ENCODE measurements around the gene LTB4R2.

LTB4R2 gene, protein sequence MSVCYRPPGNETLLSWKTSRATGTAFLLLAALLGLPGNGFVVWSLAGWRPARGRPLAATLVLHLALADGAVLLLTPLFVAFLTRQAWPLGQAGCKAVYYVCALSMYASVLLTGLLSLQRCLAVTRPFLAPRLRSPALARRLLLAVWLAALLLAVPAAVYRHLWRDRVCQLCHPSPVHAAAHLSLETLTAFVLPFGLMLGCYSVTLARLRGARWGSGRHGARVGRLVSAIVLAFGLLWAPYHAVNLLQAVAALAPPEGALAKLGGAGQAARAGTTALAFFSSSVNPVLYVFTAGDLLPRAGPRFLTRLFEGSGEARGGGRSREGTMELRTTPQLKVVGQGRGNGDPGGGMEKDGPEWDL

DNA sequence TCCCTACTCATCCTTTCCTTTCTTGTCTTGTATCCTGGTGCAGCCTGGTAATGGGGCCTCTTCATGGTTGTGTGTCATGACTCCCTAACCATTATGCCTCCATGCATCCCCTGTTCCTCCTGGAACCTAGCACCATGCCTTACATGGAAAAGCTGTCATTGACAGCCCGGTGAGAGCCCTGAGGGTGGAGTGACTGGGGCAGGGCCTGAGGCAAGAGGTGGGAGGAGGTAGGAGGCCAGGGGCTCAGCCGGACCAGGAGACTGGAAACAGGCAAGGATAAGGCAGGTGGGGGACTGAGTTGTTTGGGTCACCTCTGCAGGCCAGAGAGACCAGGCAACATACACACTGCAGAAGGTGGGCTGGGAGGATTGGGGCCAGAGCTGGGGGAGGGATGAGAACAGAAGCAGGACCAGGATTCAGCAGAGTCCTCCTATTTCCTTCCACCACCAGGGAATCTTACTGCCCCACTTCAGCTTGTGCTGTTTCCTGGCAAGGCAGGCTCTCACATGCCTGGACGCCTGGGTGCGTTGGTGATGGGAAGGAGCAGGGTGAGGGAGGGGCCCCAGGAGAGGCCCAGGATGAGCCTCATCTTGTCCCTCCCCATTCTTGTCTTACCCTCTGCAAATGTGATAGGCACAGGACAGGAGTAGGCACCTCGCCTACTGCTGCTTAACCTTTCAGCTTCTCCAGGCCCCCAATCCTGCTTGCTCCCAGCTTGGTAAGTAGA is at the start of gene LTB4R2:
LTB4R2 (plus strand) TSS at position 603 of the 727 bp plus-strand sequence. CDS start 525 bp downstream, outside the sequence.
- no peak for DNase-seq

DNA sequence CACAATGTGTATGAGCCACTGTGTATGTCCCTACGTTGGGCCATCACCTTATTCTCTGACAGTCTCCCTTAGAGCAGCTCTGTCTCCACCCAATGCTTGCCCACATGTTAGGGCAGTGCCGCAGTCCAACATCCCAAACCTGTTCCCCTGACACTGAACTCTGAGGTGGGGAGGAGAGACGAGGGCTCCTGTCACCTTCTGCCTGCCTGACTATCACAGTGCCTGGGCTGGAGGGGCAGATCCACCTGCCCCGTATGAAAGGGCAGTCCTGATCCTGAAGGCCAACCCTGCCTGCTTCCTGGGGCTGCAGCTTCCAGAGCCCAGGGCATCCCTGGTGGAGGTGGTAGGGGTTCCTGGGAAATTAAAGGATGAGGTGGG is 49.2 kb upstream of the LTB4R2 start:
- DNase-seq = no peak

DNA sequence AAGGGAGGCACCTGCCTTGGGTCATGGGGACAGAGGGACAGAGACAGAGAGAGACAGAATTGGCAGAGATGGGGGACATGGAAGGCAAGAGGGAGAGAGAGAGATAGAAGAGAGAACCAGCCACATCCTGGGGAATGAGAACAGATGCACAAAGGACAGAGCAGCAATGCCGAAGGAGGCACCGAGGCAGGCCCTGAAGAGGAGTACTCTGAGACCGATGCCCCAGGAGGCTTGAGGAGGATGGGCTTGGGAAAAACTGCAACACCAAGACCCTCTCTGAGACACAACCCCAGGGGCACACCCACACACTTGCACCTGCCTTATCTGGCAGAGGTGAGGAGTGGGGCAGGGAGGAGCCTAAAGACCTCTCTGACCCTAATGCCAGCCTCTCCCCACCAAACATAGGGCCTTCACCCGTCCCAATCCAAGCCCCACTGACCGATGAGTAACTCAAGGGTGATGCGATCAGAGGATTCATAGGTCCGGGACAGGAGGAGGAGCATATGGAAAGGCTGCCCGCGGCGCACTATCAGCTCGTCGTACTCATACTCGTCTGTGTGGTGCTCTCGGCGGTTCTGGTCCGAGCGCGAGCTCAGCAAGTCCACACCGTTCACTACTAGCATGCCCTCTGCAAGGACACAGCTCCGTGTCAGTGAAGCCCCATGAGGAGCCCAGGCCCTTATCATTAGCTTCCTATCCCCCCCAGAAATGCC is 48.5 kb upstream of the LTB4R2 start:
- no peak for DNase-seq

DNA sequence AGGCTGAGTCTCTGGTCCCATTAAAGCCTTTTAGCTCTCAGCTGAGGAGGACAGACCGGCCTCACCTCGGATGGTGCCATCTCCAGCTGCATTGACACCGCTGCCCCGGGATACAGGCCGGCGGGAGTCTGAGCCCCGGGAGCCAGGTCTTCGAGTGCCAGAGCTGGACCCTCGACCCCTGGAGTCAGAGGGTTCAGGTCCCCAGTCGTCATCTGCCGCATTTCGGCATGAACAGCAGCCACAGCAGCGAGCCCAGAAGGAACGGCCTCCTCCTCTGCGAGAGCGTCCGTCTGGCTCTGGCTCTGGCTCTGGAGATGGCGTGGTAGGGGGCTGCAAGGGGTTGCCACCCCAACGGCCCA is 48.0 kb upstream of the LTB4R2 start:
- DNase-seq = no peak

DNA sequence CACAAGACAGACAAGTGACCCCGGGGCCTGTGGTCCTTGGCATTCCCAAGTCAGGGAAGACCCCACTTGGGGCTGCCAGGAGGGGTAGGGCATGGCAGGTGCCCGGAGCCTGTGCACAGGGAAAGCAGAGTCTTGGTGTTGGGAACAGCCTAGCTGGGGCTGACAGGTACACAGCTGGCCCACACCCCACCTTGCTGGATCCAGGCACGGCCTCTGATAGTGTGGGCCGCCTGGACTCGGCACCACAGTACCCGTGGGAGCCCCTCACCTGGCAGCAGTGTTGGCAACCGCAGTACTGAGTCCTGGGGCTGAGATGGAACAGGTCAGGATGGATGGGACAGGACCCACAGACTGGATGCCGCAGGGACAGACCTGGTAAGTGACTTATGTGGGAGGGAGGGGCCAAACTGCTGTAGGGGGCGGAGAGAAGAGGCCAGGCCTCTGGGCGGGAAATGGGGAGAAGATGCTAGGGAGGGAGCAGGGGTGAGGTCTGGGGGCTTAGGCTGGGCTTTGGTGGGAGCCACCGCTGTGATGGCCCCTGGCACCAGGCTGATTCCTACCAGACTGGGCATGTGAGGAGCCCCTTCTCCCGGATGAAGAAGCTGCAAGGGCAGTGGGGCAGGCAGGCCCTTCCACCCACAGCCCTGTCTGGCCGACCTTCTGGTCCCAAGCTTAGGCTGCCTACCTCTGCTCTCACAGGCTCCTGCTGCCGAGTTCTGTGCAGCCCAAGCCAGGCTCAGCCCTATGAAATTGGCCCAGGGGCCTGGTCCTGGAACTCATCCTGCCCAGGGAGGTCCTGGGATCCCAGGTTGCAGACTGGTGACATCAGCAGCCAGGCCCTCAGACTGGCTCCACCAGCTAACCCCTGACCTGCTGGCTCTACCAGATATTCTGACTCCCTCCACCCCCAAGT is 46.9 kb upstream of the LTB4R2 start, which contains the start of gene TGM1:
TGM1 (minus strand) TSS at position 357 of the 913 bp plus-strand sequence. CDS start 825 bp downstream, outside the sequence.
- no peak for DNase-seq

DNA sequence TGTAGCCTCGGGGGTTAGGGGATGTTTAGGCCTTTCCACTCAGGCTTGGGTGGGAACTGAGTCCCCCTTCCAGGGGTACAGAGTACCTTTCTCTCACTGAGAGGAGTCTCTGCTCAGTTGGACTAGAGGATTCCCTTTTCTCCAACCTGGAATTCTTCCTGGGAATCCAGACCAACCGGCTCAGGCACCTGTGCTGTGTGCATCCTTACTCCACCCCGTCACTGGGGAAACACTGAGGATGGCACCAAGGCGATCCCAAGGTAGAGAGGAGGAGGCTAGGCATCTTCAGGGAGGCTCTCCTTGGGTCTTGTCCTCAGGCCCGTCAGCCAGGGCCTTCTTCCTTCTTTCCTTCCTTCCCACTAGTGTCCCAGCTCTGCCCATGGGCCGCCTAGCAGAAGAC is 46.1 kb upstream of the LTB4R2 start:
- DNase-seq = no peak

DNA sequence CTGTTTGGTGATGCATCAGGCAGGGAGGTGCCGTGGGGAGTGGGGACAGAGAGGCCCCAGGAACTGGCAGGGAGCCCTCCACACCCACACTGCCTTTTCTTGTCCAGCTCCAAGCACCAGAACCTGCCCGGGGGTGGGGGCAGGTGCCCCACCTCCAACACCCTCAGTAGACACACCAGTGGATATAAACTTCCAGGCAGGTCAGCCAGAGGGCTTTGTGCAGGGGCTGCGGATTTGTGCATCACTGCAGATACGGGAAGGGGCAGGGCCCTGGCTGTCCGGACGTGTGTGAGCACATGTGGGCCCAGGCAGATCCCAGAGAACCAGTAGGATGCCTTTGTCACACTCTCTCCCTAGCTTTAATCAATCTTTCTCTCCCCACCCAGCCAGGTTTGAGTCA is 45.6 kb upstream of the LTB4R2 start:
- DNase-seq = no peak

DNA sequence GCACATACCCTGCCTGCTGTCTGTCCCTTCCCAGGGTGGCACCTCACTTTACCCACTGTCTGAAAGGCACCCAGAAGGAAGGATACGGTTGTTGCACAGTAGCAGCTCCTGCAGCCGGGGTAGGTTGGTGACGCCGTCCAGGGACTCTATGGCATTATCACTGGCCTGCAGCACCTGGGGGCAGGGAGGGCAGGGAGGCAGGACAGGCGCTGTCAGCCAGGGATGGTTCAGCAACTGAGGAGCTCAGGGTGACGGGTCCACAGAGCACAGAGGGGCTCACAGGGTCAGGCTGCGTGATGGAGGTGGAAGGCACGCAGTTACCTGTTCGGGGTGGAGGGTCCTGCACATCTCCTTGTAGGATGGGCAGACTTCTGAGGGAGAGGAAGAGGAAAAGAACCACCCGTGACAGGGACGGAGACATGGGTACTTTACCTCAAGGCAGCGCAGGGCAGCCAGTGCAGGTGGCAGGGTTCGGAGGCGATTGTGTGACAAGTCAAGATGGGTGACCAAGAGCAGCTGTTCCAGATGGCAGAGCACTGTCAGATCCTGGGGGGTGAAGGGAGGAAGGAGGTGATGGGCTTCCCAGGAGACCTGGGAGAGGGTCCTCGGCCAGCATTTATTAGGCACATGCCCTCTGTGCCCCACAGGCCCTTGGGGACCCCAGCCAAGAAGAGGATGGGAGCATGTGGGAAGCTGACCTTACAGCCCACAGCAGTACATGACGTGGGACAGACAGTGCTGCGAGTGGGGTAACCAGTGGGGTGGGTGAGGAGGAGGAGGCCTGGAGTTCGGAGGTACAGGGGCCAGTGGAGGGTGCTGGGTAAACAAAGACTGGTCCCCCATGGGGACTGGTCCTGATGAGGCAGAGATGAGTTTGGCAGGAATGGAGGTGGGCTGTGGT is 43.3 kb upstream of the LTB4R2 start:
- DNase-seq = no peak

DNA sequence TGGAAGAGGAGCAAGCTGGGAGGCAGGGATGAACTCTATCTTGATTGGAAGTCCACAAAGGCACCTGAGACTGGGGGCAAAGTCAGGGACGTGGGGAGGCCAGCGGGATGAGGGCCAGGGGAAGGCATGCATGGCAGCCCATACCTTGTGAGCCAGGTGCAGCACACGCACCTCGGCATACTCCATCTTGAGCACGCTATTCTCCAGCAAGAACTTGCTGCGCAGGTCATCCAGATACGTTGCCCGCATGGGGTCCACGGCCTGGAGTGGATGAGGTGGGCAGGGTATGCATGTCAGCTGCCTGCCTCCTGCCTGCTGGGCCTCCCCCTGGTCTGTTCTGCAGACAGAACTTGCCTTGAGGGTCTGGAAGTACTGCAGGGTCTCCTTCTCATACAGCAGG is 42.4 kb upstream of the LTB4R2 start:
- no peak for DNase-seq

DNA sequence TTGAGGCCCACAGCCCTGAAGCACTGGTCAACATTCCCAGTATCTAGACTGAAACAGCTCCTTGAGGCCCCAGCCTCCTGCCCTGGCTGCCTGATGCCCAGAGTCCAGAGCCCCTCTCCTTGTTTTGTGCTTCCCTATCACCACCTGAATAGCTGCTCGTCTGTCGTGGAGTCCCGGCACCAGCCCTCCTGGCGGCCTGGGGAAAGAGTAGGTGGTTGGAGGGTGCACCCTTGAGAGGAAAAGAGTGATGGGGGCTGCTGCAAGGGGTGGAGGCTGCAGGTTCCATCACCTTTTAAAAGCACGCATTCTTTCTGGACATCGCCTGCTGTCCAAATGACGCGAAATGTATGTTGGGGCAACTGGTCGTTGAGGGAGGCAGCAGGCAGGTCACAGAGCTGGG is 41.7 kb upstream of the LTB4R2 start:
- DNase-seq = no peak

DNA sequence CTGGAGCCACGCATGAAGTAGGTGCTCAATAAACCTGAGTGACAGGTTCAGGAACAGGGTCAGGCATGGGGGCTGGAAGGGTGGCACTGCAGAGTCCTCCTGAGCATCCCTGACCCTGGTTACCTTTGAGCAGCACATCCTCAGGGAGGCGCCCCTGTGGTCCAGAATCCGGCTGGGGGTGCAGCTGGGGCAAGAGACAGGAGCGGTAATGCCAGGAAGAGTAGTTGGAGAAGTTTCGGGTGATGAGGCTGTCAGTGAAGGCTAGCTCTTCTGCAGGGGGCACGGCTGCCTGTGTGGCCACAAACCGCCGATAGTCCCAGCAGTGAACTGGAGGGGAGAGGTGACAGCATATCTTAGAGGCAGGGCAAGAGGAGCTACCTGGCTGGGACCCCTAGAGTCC is 40.6 kb upstream of the LTB4R2 start:
- no peak for DNase-seq

DNA sequence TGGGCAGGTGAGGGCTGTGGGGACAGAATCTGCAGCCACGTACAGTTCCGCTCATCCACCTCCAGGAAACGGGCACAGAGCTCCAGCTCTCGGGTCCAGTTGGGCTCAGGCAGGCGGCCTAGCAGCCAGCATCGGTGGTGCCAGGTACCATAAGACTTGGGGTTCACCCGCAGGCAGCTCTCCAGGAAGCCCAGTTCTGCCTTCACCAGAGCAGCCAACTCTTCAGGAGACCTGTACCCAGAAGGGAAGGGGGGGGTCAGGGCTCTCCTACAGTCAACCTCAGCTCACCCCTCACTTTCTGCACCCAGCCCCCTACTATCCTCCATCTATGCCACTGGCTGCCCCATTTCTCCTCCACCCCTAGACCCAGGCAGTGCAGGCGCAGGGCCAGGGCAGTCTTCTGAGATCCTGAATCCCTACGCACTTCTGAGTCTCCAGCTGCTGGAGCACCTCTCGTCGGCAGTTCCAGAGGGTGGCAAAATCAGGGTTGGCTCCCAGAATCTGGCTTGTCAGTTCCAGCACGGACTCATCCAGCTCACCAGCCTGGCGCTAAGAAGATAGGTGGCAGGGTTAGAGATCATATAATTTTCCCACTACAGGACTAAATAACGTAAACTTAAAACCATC is 39.9 kb upstream of the LTB4R2 start:
- DNase-seq = no peak

DNA sequence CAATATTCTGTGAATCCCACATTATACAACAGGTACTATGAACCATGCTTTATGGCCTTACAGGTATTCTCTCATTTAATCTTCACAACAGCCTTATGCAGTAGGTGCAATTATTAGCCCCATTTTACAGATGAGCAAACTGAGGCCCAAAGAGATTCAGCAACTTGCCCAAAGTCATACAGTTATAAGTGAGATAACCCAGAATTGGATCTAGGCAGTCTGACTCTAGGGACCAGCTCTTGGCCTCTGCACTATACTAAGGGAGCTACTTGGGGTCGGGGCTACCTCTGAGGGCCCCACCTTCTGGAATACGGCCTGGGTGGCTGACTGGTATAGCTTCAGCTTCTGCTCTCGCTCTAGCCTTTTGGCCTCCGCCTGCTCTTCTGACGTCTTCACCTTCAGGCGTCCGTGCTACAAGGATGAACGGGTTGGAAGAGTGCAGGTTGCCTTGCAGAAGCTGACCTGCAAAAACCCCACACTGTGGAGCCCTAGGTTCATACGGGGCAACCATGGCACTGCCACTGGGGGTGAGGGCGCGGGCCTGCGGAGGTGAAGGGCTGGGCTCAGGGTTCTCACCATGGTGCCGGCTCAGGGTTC is 39.3 kb upstream of the LTB4R2 start:
- DNase-seq = no peak

DNA sequence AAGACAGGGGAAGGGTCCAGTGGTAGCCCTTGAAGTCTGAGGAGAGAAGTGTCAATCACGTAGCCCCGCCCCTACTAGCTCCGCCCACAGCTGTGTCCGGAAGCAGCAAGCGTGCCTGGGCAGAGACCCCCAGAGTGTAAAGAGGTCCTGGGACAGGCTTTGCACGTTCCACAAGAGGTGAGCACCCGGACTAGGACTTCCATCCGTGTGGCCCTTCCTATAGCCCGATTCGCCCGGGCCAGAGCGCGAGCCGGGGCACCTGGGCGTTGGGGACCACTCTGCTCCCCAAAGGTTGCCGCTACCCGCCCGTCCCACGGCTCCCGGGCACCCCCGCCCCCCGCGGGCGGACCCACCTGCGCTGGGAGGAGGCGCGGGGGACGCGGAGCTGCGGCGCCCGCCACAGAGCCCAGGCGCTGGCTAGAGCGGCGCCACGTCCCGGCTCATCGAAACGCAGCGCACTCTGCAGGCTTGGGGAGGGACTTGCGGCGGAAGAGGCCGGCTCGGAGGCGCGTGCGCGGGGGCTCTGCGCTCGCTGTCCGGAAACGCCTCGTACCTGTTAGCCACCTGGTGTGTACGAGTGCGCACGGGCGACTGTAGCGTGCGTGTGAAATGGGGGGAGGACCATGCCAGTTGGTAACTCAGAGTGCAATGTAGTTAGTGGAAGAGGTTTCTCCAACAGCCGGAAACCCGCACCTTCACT is 38.7 kb upstream of the LTB4R2 start, which contains the start of gene RABGGTA:
RABGGTA (minus strand) TSS at position 464 of the 700 bp plus-strand sequence. CDS start 482 bp downstream, outside the sequence.
- DNase-seq = peak; percentile 93

DNA sequence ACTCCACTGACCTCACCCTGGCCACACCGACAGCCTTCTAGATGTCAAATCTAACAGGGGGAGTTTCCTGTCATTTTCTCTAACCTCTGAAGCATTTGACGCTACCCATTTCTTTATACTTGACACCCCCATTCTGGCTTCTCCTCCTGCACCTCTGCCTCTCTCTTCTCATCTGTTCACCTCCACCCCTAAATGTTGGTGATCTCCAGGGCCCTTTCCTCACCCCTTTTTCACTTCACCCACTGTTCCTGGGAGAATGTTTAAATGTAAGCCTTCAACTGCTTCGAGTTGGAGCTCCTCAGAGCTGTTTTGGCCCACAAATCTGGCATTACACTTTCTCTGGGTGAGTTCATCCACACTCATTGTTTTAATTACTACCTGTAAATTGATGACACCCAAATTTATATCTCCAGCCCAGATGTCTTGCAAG is 38.1 kb upstream of the LTB4R2 start:
- no peak for DNase-seq

DNA sequence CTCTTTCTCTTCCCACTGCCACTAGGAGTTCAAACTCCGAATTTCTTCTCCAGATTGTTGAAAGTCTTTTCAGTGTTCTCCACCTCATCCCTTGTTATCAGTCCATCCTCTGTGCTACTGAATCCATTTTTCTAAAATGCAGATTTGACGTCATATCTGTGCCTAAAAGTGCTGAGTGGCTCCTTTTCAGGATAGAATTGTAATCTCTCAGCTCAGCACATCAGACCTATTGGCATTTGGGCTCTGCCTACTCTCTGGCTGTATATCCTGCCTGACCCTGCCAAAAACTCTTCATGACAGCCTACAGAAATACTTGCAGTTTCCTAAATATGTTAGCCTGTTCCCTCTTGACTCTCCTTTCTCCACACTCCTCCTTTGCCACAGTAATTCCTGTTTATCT is 37.5 kb upstream of the LTB4R2 start:
- no peak for DNase-seq

DNA sequence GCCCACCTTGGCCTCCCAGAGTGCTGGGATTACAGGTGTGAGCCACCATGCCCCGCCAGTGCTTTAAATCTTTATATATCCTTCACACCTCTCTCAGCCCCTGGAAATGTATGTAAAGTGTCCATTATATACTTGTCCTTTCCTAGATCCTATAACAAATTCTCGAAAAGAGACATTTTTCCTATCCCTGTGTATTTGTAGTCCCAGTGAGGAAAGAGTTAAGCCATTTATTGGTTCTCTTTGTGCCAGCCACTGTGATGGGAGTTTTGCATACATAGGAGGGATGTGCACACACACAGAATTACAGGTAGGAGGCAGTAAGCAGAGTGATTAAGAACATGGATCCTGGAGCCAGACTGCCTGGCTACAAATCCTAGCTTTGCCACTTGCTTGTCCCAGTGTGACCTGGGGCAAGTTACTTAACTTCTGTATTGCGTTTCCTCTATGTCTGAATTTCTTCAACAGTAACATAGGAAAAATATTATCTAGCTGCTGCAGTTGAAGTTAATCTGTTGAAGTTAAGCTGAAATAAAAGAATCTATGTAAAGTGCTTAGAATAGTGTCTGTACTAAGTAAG is 36.4 kb upstream of the LTB4R2 start:
- DNase-seq = no peak

DNA sequence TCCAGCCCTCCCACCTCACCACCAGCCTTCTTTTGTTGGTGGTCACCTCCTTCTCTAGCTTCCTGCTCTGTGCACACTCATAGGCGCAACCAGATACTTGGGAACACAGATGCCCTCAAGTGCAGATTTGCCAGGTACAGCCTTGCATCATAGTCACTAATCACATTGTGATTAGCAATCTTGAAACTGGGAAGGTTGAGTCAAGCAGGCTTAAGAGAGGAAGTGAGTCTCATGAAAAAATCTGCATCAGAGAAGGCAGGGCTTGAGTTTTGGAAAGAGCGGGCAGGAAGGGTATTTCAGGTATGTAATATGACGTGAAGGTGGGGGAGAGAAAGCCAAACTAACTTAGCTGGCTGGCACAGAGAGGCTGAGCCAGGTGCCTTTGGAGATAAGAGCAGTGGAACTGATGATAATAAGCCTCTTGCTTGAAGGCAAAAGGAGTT is 35.8 kb upstream of the LTB4R2 start:
- no peak for DNase-seq

DNA sequence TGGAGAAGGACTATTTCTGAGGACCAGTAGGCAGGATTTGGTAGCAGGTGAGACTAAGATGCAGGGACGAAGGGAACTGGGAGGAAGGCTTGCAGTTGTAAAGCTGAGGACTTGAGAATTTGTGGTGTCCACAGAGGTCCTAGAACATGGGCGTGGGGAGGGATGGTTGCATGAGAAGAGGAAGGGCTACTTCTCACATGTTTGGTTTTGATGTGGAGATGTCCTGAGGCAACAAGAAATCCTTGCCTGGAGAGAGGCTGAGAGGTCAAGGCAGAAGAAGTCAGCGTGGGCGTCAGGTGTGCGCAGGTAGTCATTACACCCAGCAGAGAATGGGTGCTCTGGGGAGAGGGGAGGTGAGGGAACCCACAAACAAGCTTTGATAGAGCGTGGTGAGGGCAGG is 32.9 kb upstream of the LTB4R2 start:
- no peak for DNase-seq
